Kidney capillary endothelial cell (primary cell): ENCODE measurements around the gene PLXNB3.

Experiments
- DNase-seq: peaks from one replicate; pipeline ENCODE4 v3.0.0-alpha.2; 2018; ENCODE audit warnings: low spot score

The PLXNB3 gene

GRCh38 chrX:153793291-153793690 lies 29.2 kb downstream of the PLXNB3 start:
- DNase-seq = peak; percentile 12

GRCh38 chrX:153794018-153794896 lies 30.2 kb downstream of the PLXNB3 start, which contains the start of the genes IDH3G and SSR4:
Gene IDH3G (minus strand): TSS chrX:153794375. CDS start chrX:153794326, 49 bp downstream.
Gene SSR4 (plus strand): TSS chrX:153794668. CDS start chrX:153794688, 20 bp downstream.
- peak; percentile 75 for DNase-seq

DNA sequence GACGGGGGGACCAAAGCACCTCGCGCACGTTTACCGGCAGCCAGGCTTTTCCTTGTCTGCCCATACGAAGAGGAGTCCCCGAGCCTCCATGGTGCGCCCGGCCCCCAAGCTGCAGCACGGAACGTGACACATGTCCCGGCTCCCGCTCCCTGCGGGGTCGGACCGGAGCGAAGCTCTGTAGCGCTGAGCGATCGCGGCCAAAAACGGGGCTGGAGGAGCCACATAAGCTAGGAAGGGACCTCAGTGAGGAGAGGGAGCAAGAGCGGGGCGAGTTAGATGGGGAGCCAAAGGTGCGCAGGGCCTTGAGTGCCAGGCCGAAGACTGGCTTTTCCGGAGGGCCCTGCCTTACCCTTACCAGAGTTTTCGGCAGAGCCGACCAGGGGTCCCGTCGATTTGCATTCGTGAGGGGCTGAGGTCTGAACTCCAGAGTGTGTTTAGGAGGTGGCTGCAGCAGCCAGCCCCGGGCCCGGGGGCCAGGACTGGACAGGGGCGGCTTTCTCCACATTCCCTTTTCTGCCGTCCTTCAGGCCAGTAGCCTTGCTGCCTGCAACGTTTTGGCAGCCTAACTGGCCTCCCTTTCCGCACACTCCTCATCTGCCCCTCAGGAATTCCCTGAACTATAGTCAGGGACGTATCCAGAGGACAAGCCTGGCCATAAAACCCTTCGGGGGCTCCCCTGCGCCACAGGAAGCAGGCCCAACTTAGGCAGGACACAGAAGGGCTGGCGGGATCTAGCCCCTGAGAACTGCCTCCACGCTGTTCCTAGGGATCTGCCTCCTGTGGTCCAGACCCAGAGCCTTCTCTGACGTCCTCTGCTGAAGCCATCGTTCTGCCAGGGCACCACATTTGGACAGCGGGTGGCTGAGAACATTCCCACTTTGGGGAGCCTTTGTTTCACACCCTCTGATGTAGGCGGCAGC lies 31.1 kb downstream of the PLXNB3 start:
- DNase-seq = no peak

DNA sequence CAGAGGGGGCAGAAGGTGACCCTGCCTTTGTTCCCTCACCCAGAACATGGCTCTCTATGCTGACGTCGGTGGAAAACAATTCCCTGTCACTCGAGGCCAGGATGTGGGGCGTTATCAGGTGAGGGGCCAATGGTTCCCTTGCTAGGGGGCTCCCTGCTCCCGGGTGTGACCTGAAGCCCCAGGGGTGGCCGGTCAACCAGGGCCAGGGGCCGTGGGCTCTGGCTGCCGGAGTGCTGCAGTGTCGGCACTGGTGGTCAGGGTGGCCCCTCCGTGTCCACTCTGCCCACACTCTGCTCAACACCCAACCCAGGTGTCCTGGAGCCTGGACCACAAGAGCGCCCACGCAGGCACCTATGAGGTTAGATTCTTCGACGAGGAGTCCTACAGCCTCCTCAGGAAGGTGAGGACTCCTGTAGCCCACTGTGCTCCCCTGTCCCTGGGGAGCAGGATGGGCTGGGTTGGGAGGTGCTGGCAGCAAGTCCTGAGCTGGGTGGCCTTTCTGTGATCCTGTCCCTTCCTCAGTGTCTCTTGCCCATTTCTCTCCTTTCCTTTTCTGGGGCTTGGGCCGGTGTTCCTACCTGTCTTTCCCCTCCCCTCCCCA lies 33.5 kb downstream of the PLXNB3 start:
- DNase-seq = no peak

DNA sequence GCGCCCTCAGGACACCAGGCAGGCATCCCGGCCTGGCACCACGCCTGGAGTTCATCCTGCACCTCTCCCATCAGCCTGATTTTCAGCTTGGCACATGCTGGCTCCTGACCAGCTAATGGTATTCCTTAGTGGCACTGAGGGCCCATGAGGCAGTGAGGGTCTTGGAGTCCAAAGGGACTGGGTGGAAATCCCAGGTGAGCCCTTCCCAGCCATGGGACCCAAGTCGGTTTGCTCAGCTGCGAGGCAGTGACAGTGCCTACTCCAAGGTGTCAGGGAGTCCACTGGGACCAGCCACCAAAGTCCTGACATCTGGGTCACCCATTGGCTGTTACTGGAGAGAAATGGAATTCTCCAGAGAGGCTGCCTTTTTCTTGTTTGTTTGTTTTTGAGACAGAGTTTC lies 35.3 kb downstream of the PLXNB3 start:
- DNase-seq = no peak

DNA sequence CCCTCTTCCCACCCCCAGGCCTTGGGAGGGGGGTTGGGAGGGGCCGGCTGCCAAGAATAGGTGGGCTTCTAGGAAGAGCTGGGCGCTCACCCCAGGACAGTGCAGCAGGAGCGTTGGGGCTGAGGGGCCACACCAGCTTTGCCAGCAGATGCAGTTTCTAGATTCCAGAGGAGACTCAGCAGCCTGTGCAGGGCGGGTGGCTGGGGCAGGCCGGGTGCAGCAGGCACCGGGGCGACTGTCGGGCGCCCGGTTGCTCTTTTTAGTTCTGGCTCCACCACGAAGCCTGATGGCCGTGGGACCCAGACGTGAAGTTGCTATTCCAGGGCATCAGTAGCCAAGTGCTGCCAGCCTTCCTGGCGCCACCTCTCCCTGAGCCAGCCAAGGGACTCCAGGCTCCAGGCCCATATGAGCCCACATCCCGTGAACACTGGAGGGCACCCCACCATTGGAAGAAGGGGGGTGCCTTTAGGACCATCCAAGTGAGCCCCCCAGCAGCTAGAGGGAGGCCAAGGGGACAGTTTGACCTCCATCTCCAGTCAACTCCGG lies 36.2 kb downstream of the PLXNB3 start:
- no peak for DNase-seq

- DNase-seq = no peak
Observed at GRCh38 chrX:153800746-153801145, 36.7 kb downstream of the PLXNB3 start.

DNA sequence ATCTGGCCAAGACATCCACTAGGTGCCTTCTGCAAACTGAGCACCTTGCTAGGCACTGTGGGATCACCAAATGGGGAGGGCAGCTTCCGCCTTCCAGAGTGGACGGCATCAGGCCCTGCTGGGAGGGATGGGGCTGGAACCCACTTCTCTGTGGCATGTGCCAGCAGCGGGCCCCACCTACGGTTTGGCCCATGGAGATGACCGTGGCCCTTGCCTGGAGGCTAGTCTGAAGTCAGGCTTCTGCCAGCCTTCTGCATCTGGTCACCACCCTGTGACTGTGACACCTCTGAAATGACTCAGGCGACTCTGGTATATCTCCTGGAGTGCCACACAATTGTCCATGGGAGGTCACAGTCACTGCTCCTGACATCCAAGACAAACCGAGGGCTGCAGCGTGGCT lies 37.6 kb downstream of the PLXNB3 start:
- DNase-seq = no peak

GRCh38 chrX:153802513-153803045 lies 38.5 kb downstream of the PLXNB3 start:
- no peak for DNase-seq

DNA sequence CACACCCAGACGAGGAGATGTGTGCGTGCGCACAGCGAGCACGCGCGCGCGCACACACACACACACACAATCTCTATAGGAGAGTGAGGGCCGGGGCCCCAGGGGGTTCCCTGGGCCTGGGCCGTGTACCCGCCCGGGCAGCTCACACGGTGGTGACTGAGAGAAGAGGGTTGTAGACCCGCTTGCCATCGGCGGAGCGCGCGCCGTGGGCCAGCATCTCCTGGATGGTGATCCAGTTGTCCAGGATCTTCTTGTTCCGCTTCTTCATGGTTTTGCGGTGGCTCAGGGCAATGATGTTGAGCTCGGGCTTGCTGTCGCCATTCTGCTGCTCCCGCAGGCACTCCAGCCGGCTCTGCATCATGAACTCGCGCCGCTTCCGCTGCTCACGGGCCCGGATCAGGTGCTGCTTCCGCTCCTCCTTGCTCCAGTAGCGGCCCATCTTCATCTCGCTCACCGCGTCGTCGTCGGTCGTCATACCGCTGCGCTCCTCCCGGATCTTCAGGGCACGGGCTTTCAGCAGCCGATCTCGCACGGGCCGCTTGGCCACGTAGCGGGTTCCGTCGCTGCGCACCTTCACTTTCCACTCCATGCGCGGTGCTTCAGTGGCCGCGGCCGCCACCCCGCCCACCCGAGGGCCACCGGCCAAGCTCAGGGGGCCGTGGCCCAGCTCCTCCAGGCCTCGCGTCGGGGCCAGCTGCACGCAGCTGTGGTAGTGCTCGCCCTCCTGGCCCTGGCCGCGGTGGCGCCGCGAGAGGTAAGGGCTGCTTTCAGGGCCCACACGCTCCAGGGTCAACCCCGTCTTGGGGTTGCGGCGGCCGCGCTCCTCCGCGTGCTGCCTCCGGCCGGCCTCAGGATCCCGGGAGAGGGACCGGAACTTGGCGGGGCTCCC lies 39.4 kb downstream of the PLXNB3 start:
- no peak for DNase-seq

DNA sequence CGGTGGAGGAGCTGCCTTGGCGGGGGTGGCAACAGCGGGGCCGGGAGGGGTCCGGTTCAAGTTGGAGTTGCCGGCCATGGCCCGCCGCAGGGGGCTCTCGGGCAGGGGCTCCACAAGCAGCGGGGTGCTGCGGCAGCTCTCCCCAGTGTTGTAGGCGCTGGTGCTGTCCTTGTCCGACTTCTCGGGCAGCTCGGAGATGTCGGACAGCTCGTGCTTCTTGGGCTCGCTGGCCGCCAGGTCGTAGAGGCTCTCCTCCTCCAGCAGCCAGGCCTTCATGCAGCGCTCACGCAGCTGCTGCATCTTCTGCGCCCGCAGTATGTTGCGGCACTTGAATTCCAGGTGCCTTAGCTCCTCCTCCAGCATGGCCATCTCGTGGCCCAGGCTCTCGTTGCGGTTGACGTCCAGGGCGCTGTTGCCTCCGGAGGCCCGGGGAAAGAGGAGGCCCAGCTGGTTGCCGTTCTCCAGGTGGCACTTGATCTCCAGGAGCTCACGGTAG lies 40.1 kb downstream of the PLXNB3 start:
- DNase-seq = no peak

DNA sequence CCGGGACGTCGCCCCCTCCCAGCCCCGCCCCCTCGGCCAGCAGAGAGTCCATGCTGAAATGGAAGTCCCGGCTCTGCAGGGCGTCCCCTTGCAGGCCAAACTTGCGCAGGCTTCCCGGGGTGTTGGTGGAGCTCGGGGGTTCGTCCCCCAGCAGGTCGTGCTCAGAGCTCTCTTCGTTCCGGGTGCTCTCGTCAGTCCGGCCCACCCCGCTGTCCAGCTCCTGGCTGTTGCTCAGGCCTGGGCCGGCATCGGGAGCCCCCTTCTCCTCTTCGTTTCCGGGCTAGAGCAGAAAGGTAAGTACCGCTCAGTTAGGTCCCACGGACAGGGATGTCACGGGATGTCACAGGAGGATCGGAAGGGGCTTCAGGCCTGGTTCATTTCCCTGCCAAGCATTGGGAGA lies 40.6 kb downstream of the PLXNB3 start:
- DNase-seq = no peak

GRCh38 chrX:153805436-153805835 lies 41.4 kb downstream of the PLXNB3 start:
- no peak for DNase-seq

DNA sequence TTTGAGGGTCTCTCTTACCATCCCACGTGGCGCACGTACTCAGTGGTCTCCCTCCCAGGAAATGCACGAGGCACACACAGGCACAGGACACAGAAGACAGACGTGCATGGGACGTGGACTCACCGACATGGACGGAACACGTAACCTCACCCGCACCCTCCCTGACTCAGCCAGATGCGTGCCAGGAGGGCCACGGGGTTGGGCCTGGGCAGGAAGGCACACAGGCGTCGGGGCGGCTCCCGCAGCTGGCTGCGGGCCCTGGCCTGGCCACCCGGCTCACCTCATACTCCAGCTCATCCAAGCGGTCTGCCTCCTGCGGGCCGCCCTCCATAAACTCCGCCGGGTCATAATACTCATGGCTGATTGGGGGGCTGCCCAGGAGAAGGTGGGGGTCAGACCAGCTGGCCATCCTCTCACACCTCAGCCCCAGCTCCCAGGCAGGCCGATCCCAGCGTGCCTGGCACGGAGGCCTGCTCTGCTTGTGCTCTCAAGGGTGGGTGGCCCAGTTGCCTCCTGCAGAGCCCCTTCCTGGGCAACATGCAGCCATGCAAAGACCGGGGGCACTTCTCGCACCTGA lies 43.0 kb downstream of the PLXNB3 start:
- no peak for DNase-seq

DNA sequence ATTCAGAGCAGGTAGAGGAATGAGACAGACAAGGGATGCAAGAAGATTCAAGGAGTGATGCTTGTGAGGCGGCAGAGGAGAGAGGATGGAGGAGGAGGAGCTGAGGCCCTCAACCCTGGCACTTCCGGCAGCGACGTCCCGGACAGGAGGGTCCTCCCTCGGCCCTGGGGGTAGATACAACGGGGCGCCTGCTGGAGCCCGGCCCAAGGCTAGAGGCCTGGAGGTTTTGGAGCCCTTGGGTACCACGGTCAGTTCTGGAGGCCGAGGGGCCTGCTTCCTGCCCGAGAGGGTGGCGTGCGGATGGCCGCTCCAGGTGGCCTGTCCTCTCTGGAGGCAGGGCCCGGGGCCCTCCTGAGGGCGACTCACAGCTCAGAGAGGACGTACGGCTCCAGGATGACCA lies 43.9 kb downstream of the PLXNB3 start:
- no peak for DNase-seq

DNA sequence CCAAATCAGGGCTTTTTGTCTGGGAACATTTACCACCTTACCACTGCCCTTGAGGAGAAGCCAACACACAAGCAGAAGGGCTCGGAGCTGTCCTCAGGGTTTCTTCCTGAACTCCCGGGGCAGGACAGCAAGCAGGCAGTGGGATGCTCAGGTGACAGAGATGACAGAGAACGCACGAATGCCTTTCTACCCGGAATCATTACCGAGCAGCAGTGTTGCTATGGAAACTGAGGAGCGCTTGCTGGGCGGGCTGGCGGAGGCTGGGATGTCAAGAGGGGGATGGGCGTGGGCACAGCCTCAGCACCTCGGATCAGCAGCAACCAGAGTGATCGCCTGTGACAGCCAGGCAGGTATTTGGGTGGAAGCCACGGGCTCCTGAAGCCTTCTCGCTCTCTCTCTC lies 48.2 kb downstream of the PLXNB3 start:
- DNase-seq = no peak

- DNase-seq = no peak
Observed at GRCh38 chrX:153813161-153813560, 49.1 kb downstream of the PLXNB3 start.

- no peak for DNase-seq
Observed at GRCh38 chrX:153814591-153815315, 50.7 kb downstream of the PLXNB3 start.
